22Rv1 (cell line): ENCODE data around the gene CFAP74.

Experiments used
- CTCF ChIP-seq: fragments of 450-650 bp; IDR thresholded peaks from 2 replicates; pipeline ENCODE4 v1.5.1; 2017; ENCODE audit warnings: mild to moderate bottlenecking
- ZFX ChIP-seq: fragments of 450-650 bp; IDR thresholded peaks from 2 replicates; pipeline ENCODE4 v1.6.1; 2017; ENCODE audit warnings: antibody characterized with exemption, borderline replicate concordance

GRCh38 chr1:1889090-1889750, 114.4 kb downstream of the CFAP74 start:
- no peak for TF ChIP-seq CTCF
- TF ChIP-seq ZFX: no peak
